SIG-M5 (cell line): ENCODE results near the gene TLK1.

Experiments
- DNase-seq: peaks from one replicate; lab custom pipeline; 2025; lab: John Stamatoyannopoulos, UW

Gene TLK1

DNA sequence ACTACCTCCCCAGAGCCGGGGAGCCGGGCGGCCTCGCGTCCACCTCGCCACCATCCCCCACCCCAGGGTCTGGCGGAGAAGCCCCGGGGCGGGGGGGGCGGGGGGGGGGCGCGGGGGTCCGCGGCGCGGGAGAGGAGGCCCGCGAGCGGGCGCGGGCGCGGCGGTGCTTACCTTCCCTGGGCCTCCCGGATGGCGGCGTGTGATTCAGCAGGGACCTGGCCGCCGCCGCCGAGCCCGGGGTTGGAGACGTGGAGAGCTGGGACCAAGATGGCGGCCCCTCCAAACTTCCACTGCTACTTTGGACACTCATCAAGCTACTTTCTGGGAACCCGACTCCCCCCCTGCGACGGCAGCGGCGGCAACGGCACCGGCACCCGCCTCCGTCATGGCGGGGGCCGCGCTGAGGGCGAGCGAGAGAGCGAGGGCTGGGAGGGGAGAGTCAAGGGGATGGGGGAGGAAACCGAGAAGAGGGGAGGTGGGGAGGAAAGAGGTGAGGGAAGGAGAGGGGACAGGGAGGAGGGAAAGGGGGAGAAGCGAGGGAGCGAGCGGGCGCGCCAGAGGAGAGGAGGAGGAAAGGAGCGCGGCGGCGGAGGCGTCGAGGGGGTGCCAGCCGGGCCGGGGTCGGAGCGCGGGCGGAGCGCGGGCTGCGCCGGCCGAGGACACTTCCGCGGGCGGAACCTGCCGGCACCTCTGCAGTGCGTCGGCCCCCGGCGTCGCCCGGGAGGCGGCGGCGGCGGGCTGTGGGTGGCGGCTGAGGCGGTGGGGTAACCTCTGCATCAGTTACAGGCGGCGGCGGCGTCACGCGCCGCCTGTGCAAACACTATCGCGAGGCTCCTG is at the start of gene TLK1:
Gene TLK1 (minus strand): TSS at position 775 of the 837 bp plus-strand sequence. CDS start 465 bp downstream, at position 310.
- DNase-seq: peak; percentile 36

DNA sequence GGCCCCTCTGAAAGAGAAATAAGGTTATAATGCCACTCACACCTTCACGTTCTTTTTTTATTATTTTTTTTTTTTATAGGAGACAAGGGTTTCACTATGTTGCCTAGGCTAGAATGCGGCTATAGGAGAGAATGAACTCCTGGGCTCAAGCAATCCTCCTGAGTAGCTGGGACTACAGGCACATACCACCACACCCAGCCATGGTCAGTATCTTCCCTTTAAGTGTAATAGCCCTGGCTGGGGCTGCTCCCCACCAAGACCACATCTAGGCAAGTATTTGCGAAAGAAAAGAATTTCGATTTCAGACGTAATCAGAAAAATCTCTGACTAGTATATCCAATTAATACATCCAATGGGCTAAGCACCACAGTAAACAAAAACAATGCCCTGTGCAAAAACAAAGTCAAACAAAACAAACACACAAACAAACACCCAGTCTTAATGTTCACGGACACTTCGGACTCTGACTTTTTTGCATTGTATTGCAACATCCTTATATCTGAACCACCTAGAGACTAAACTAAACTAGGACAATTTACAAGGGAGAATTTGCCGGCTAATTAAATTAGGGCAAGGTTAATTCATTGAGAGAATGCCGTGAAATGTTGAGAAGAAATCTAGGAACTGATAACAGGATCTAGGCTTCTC is 49.6 kb upstream of the TLK1 start:
- no peak for DNase-seq

DNA sequence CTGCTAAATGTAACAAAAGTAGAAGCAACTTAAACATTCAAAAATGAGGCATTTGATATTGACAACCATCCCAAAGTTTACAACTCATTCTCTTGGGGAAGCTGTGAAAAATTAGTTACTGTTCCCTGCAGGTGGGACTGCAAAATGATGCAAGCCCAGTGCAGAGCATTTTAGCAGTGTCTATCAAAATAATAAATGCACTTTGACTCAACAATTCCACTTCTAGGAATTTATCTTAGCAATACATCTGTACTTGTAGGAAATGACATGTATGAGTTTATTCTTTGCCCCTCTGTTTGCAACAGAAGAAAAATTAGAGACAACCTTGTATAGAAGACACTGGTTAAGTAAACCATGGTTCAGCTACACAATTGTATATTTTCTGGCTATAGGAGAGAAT is 48.0 kb upstream of the TLK1 start:
- no peak for DNase-seq

GRCh38 chr2:171206422-171207115 is 45.9 kb upstream of the TLK1 start:
- DNase-seq: no peak

- no peak for DNase-seq
Measured at GRCh38 chr2:171205551-171205950, 44.9 kb upstream of the TLK1 start.

DNA sequence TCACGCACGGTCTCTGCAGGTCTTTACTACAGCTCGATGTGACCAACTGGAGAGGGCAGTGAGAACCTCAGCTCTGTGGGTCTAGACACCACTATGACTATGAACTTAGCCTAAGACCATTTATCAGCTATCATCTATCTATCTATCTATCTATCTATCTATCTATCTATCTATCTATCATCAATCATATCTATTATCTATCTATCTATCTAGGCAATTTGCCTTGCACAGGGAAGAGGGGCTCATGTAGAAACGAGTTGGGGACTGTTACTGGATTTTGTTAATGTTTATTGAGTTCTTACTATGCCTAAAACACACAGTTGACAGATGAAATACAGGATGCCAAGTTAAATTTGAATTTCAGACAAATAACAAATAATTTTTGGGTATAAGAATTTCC is 41.1 kb upstream of the TLK1 start:
- no peak for DNase-seq

DNA sequence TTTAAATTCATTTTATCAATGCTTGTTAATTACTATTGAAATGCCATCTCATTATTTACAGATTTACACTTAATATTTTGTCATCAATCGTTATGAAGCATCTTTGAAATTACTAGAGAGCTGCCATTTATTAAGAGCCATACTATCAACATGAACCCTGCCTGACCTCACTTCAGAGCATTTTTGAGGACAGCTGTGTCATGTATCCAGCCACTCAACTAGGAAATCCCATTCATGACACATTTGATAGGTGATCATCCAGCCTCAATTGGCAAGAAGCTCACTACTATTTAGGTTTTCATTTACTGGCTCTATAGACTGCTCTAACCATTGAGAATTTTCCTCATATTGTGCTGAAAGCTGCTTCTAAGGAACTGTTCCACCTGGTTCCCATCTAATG is 40.6 kb upstream of the TLK1 start:
- DNase-seq: no peak

- no peak for DNase-seq
Measured at GRCh38 chr2:171200469-171200868, 39.8 kb upstream of the TLK1 start.

DNA sequence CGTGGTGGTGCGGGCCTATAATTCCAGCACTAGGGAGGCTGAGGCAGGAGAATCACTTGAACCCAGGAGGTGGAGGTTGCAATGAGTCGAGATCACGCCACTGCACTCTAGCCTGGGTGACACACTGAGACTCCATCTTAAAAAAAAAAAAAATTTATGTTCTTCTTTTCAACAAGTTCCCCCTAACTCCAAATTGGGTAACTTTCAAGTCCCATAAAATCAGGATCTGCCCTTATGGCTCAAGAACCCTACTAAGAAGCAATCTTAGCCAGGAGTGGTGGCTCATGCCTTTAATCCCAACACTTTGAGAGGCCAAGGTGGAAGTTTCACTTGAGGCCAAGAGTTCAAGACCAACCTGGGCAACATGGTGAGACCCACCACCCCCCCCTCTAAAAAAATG is 30.3 kb upstream of the TLK1 start:
- no peak for DNase-seq

GRCh38 chr2:171187819-171188218 is 27.1 kb upstream of the TLK1 start:
- DNase-seq: no peak

- DNase-seq: no peak
Measured at GRCh38 chr2:171187177-171187576, 26.5 kb upstream of the TLK1 start.

GRCh38 chr2:171185941-171186340 is 25.2 kb upstream of the TLK1 start:
- DNase-seq: no peak

DNA sequence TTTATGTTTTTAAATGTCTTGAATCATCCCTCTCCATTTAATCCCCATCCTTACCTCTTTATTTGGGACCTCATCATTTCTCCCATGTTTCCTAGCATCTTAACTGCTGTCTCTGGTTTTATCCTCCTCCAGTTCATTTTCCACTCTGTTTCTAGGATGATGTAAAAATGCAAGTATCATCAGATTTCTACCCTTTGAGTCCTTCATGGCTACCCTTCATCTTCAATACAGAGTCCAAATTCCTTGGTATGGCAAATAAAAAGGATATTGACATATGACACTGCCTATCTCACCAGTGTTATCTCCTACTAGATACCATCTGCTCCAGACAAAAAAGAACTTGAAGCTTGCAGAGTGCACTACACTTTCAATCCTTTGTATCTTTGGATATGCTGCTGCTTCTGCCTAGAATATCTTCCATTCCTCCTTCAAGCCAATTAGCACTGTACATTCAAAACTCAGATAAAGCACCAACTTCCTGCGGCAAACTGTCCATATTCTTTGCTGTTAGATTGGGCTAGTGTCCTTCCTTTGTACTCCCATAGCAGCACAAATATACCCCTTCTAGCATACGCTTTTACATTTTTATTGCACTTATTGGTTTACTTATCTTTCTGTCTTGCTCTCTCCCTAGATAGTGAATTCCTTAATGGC is 24.6 kb upstream of the TLK1 start:
- DNase-seq: no peak

DNA sequence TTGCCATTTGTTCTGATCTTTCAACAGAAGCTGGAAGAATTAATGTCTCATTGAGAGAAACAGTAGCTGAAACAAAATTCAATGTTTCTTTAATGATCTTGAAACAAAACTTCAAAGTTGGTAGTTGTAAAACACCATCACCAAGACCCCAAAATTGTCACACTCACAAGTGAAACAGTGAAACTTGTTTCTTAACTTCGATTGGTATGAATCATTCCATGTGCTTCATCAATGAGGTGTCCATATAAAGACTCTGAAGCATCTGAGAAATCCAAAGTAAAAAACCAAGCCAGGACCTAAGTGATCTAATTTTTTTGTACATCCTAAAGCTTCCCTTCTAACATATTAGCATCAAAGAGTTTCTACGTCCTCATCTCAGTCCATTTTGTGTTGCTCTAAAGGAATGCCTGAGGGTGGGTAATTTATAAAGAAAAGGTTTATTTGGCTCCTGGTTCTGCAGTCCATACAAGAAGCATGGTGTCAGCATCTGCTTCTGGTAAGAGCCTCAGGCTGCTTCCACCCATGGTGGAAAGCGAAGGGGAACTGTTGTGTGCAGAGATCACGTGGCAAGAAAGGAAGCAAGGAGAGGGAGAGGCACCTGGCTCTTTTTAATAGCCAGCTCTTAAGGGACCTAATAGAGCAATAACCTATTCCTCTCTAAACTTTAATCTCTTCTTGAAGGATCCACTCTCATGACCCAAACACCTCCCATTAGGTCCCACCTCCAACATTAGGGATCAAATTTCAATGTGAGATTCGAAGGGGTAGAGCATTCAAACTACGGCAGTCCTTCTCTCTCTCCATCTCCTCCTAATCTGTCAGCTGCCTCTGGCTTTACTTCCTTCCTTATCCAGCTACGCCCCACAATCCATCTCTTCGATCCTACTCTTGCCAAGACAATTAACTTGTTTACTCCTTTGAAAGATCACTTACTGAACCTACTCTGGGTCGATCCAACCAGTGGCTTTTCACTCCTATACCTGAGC is 20.7 kb upstream of the TLK1 start:
- DNase-seq: no peak

DNA sequence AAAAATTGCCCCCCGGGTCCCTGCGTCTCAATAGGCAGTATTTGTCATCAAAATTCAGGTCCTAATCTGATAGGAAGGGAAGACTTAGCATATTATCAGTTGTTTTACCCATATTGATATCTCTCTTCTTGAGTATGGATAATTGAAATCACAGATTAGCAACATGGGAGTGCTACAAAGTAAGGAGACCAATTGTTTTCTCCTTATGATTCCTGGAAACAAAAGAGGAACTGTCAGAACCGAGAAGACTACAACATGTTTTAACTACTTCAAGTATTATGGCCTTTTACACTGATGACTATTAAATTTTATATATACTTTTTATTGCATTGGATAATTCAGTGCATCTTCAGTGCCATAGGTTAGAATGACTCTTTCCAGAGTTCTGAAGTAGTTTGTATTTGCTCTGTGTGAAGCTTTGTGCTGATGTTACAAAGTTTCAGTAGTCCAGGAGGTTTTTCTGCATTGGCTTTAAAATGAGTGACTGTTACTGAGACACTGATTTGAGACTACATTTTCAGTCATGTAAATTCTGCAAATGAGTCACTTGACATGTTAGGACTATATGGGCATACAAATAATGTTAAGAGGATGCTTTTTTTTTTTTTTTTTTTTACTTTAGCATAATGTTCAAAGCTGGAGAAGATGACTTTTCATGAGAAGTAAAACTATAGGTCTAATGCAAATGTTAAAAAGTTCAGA is 19.7 kb upstream of the TLK1 start:
- no peak for DNase-seq

GRCh38 chr2:171178993-171179392 is 18.3 kb upstream of the TLK1 start:
- DNase-seq: no peak

DNA sequence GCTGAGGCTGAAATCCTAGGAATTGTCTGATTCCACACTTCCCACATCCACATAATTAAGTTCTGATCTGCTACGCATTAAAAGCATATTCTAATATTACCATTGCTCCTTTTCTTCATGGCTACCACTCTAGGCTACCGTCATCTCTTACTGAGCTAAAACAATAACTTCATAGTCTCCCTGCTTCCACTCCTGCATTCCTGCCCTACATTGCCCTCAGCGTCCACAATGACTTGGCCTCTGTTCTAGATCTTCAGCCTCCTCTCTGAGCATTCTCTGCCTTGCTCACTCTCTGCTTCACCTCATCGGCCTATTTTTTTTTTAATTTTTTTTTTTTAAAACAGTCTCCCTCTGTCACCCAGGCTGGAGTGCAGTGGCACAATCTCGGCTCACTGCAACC is 15.8 kb upstream of the TLK1 start:
- DNase-seq: no peak

GRCh38 chr2:171174075-171174474 is 13.4 kb upstream of the TLK1 start:
- DNase-seq: no peak

DNA sequence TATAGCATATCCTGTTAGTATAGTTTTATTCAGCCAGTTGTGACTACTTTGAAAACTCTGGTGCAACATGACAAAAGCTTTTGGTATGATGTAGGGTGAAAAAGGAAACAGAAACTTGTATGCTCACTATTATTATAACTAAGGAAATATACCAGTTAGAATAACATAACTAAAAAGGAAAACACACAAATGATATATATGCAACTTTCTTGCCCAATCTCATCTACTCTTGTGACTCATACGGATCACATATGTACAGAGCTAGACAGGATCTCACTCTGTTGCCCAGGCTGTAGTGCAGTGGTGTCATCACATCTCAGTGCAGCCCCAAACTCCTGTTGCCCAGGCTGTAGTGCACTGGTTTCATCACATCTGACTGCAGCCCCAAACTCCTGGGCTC is 12.4 kb upstream of the TLK1 start:
- DNase-seq: no peak

DNA sequence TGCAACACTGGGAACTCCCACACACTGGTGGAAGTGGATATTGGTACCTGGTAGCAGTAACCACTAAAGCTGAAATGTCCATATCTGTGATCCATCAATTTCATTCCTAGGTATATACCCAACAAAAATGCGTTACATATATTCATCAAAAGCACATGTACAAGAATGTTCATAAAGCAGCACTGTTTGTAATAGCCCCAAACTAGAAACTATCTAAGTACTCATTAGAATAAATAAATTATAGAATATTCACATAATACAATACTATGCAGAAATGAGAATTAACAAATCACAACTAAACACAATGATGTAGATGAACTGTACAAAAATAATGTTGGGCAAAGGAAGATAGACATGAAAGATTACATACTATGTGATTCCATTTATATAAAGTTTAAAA is 11.1 kb upstream of the TLK1 start:
- no peak for DNase-seq

GRCh38 chr2:171169839-171170238 is 9.1 kb upstream of the TLK1 start:
- no peak for DNase-seq
